Neural progenitor cell (in vitro differentiated cells): Measurements from ENCODE around the gene HKDC1.

Source experiments
- CTCF ChIP-seq: fragments of 200-600 bp; sonication (generic); IDR thresholded peaks from 2 replicates; pipeline ENCODE4 v1.5.1; 2017; ENCODE audit warnings: antibody characterized with exemption, mild to moderate bottlenecking
- EZH2phosphoT487 ChIP-seq: fragments of 200-600 bp; sonication (generic); IDR thresholded peaks from 2 replicates; pipeline ENCODE4 v1.6.1; 2017; ENCODE audit warnings: antibody characterized with exemption

- TF ChIP-seq CTCF (no peak), EZH2phosphoT487 (no peak)
Observed at GRCh38 chr10:69223028-69223342, 2.9 kb downstream of the HKDC1 start.
